ENCODE data around the gene SLC4A3. TPM values are rescaled to one million over a fixed set of nuclear protein-coding genes. Genes with fewer than 3 reads are reported as not detected.

Gene SLC4A3
- total RNA-seq, 4 donors from 2014 or later = 0.48 to 3.2 (median 2.1) TPM

DNA sequence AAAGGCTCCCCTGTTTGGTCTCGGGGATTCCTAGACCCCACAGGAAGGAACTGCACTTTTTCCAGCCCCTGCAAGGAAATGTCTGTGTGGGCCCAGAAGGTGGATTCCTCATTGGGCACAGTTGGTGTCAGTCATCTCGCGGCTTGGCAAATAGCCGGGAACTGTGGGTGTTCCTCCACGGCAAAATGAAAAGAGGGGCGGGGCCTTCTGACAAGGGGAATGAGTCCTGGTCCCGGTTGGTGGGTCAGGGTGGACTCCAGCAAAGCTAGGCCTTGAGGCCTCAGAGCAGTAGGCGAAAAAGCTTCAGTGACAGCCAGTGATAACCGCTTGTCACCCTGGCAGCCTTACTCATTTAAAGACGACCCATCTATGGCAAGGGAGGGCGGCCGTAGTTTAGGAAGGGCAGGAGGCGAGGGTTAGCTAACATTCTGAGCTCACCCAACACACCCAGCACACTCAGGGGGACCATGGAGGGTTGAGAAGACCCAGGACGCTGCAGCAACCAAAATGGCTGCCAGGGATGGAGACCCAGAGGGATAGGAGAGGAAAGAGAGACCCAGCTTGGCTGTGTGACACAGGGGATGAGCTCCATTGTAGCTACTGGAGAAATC is 16.5 kb downstream of the SLC4A3 start:
- H3K27ac ChIP-seq = no peak overlapping the region
- H3K4me3 ChIP-seq = no peak overlapping the region
- no peaks in the 10 kb centered on the region for H3K9me3 ChIP-seq
- H3K4me1 ChIP-seq = peaks cover 25% of the 10 kb centered on the region
- TF ChIP-seq CTCF (IDR thresholded peaks at IDR 0.05) (no peak), POLR2A (IDR thresholded peaks at IDR 0.05) (no peak), EP300 (IDR thresholded peaks at IDR 0.05) (no peak), POLR2AphosphoS5 (IDR thresholded peaks at IDR 0.05) (no peak)
- DNase-seq (ENCODE audit: low spot score in 2 of 2) = peak in 1 of 2 donors; percentile 69
- H3K36me3 ChIP-seq = no peaks in the 10 kb centered on the region
- peaks cover 8% of the 10 kb centered on the region for H3K27me3 ChIP-seq
- WGBS = 90% methylated on average over 14 of the region's 14 CpGs

GRCh38 chr2:219644801-219645480 is 17.5 kb downstream of the SLC4A3 start:
- Histone ChIP-seq H3K27ac (no peak overlapping the region), H3K4me3 (no peak overlapping the region), H3K27me3 (peaks cover 4% of the 10 kb centered on the region), H3K4me1 (peaks cover 25% of the 10 kb centered on the region), H3K36me3 (no peaks in the 10 kb centered on the region), H3K9me3 (no peaks in the 10 kb centered on the region)
- peak in 1 of 2 donors; percentile 64 for DNase-seq (ENCODE audit: low spot score in 2 of 2)
- WGBS = 51% methylated on average over 15 of the region's 17 CpGs
- TF ChIP-seq POLR2A (IDR thresholded peaks at IDR 0.05) (no peak), EP300 (IDR thresholded peaks at IDR 0.05) (no peak), POLR2AphosphoS5 (IDR thresholded peaks at IDR 0.05) (no peak), CTCF (IDR thresholded peaks at IDR 0.05) (no peak)

DNA sequence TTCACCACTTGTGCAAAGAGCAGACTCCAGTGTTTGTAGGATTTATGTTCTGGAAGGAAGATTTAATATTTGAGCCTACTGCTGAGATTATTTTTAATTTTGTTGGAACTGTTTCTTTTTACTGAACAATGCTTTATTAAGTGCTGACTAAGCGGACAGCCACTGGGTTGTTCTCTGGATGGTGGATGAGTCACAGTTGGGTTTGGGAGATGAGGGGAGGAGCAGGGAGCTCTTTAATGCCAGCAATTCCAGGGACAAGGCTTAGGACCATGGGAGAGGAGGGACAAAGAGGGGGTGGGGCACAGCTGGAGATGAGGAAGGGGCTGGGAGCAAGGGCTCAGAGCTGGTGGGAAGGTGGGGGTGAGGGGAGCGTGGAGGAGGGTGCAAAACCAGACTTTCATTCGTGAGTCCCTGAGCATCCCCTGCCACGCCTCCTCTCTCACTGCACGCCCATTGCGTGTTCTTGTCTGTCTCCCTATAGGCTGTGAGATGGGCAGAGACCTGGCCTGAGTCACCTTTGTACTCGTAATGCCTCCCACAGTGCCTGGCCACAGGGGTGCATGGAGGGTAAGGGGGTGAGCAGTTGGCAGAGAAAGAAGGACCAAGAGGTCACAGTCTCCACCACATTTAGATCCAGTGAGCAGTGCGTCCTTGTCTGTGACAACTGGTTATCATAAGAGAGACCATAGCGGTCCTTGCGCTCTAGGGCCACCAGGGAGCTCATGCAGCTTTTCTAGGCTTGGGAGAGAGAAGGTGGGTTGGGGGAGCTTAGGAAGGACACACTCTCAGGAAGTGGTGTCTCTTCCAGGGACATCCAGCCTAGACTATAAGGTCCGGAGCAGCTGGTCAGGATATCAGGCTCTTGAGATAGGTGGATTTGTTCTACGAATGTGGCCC is 18.4 kb downstream of the SLC4A3 start:
- TF ChIP-seq CTCF (IDR thresholded peaks at IDR 0.05) (no peak), EP300 (IDR thresholded peaks at IDR 0.05) (no peak), POLR2AphosphoS5 (IDR thresholded peaks at IDR 0.05) (no peak), POLR2A (IDR thresholded peaks at IDR 0.05) (no peak)
- Histone ChIP-seq H3K36me3 (no peaks in the 10 kb centered on the region), H3K4me3 (no peak overlapping the region), H3K9me3 (no peaks in the 10 kb centered on the region), H3K27ac (no peak overlapping the region), H3K4me1 (peaks cover 25% of the 10 kb centered on the region), H3K27me3 (peaks cover 8% of the 10 kb centered on the region)
- 55% methylated on average over 12 of the region's 12 CpGs for WGBS
- peak in 1 of 2 donors; percentile 40 for DNase-seq (ENCODE audit: low spot score in 2 of 2)

GRCh38 chr2:219648176-219648575 is 20.7 kb downstream of the SLC4A3 start:
- Histone ChIP-seq H3K27me3 (peaks cover 10% of the 10 kb centered on the region), H3K4me1 (peaks cover 14% of the 10 kb centered on the region), H3K36me3 (no peaks in the 10 kb centered on the region), H3K27ac (no peak overlapping the region), H3K9me3 (no peaks in the 10 kb centered on the region), H3K4me3 (no peak overlapping the region)
- 93% methylated on average over 2 of the region's 2 CpGs for WGBS
- TF ChIP-seq CTCF (IDR thresholded peaks at IDR 0.05) (no peak), POLR2A (IDR thresholded peaks at IDR 0.05) (no peak), POLR2AphosphoS5 (IDR thresholded peaks at IDR 0.05) (no peak), EP300 (IDR thresholded peaks at IDR 0.05) (no peak)
- no peak for DNase-seq (ENCODE audit: low spot score in 2 of 2)

DNA sequence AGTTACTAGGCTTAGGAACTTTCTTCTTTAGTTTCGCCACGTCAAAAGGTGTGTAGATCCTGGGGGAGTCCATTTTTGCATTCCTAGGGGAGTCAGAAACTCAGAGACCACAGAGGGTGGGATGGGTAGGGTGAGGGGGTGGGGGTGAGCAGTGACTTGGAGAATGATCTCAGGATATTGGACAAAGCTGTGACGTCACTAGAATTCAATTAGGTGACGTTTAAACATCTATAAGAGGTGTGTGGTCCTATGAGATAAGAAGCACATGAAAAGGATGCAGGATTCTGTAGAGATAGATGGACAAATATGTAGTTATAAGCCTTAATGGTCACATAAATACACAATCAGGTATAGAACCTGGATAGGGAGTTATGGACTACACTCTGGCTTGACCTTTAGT is 21.5 kb downstream of the SLC4A3 start:
- no peaks in the 10 kb centered on the region for H3K36me3 ChIP-seq
- 80% methylated on average over 4 of the region's 4 CpGs for WGBS
- no peak overlapping the region for H3K4me3 ChIP-seq
- TF ChIP-seq EP300 (IDR thresholded peaks at IDR 0.05) = no peak
- TF ChIP-seq POLR2AphosphoS5 (IDR thresholded peaks at IDR 0.05) = no peak
- TF ChIP-seq CTCF (IDR thresholded peaks at IDR 0.05) = no peak
- no peak for TF ChIP-seq POLR2A (IDR thresholded peaks at IDR 0.05)
- H3K9me3 ChIP-seq = no peaks in the 10 kb centered on the region
- H3K27me3 ChIP-seq = peaks cover 10% of the 10 kb centered on the region
- H3K27ac ChIP-seq = no peak overlapping the region
- DNase-seq (ENCODE audit: low spot score in 2 of 2) = no peak
- H3K4me1 ChIP-seq = peaks cover 14% of the 10 kb centered on the region

All from suprapubic skin (tissue), 4 donors.